RKO (cell line): ENCODE results near the gene CCDC8.
A peak's percentile ranks its signal among the peaks of the same experiment; 100 is the strongest.
"Not testable (repeated sequence)": the region's sequence is repeated elsewhere in the genome, so short reads cannot be mapped to it uniquely, and the experiment has no call there.

Experiments used
- DNase-seq: peaks from one replicate; pipeline ENCODE4 v3.0.0-alpha.2; 2016; ENCODE audit warnings: low spot score

Gene CCDC8

DNA sequence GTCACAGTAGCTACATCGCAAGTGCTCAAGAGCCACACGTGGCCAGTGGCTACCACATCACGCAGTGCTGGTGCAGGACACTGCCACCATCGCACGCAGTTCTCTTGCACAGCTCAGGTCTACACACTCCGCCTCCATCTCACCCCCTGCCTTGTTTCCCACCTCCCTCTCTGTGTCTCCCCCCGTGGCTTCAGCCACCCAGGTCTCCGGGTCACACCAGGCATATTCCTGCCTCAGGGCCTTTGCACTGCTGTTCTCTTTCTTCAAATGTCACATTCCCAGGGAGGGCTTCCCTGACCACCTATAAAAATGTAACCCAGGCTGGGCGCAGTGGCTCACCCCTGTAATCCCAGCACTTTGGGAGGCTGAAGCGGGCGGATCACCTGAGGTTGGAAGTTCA is 10.6 kb downstream of the CCDC8 start:
- DNase-seq, result no peak

DNA sequence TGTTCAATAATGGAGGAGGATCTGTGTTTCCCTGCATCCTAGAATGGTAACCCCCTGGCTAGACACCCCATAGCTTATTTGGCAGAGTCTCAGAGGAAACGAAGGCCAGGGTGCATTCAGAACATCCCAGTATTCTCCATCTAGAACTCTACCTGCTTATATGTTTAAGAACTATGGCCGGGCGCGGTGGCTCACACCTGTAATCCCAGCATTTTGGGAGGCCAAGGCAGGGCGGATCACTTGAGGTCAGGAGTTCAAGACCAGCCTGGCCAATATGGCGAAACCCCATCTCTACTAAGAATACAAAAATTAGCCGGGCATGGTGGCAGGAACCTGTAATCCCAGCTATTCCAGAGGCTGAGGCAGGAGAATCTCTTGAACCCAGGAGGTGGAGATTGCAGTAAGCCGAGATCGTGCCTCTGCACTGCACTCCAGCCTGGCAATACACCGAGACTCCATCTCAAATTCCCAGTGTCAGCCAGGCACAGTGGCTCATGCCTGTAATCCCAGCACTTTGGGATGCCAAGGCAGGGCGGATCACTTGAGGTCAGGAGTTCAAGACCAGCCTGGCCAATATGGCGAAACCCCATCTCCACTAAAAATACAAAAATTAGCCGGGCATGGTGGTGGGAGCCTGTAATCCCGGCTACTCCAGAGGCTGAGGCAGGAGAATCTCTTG is 15.4 kb downstream of the CCDC8 start:
- not testable (repeated sequence) for DNase-seq

GRCh38 chr19:46394402-46394797 is 19.0 kb downstream of the CCDC8 start:
- DNase-seq, result peak; percentile 47

- no peak for DNase-seq
Measured at GRCh38 chr19:46393456-46394401, 19.6 kb downstream of the CCDC8 start.

GRCh38 chr19:46392837-46393236 is 20.5 kb downstream of the CCDC8 start:
- no peak for DNase-seq

GRCh38 chr19:46392252-46392801 is 21.0 kb downstream of the CCDC8 start:
- no peak for DNase-seq

DNA sequence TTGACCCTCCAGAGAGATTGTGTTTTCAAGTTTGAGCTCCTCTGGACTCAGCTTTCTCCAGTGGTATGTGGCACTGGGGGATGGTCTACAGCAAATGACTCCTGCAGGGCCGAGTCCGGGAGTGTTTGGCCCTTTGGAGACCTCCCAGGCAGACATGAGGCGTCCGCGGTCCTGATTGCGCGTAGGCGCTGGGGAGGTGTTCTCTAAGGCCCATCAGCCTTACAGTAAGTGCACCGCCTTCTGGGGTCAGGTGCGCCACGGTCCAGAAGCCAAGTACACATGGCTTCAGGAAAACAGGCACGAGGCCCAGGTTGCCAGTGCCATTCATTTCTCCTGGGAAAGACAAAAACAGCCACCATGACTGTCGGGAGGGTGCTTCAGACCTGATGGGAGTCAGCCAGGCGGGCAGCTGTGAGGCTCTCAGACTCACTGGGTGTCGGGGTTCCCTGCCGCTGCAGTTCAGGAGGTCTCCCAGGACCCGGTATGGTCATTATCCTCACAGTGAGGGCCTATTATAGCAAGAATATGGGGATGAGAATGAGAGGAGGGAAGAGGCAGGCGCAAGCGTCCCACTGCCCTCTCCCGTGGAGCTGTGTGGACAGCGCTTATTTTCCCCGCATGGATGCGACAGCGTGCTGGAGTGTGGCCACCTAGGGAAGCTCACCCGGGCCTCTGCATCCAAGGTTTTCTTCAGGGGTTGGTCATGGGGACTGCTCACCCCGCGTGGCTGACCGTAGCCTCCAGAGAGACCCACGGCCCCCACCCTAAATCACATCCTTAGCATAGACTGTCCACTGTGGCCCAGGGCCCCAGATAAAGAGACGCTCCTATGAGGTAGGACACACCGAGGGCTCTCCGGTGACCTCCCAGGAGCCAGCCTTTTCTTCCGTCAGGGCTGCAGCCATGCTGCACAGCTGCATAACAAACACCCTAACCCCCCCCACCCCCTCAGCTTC is 21.8 kb downstream of the CCDC8 start:
- no peak for DNase-seq

GRCh38 chr19:46390866-46391265 is 22.5 kb downstream of the CCDC8 start:
- DNase-seq, result no peak

- no peak for DNase-seq
Measured at GRCh38 chr19:46390121-46390858, 23.1 kb downstream of the CCDC8 start.

GRCh38 chr19:46388311-46389095 is 24.9 kb downstream of the CCDC8 start:
- no peak for DNase-seq

GRCh38 chr19:46387713-46388130 is 25.6 kb downstream of the CCDC8 start:
- no peak for DNase-seq

GRCh38 chr19:46386996-46387712 is 26.2 kb downstream of the CCDC8 start:
- DNase-seq, result no peak

GRCh38 chr19:46386151-46386550 is 27.2 kb downstream of the CCDC8 start:
- no peak for DNase-seq

- no peak for DNase-seq
Measured at GRCh38 chr19:46385636-46386035, 27.7 kb downstream of the CCDC8 start.

DNA sequence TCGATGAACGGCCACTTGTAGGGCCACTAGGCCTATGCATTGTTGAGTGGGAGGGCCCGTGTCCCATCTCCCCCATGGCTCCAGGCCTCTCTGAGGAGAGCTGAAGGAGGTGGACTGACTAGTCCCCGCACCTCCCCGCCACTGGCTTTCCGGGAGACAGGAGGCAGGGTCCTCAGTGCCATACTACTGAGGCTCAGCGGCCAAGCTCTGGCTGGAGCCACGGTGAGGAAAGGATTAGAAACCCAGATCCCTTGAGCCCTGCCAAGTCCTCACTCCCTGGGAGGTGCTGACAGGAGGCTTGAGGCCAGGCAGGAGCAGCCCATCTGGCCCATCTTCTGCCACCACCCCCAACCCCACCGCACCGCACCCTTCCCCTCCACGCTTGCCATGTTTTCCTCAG is 29.0 kb downstream of the CCDC8 start:
- no peak for DNase-seq

GRCh38 chr19:46383846-46384245 is 29.5 kb downstream of the CCDC8 start:
- DNase-seq, result no peak

GRCh38 chr19:46383171-46383815 is 30.1 kb downstream of the CCDC8 start:
- DNase-seq, result no peak

DNA sequence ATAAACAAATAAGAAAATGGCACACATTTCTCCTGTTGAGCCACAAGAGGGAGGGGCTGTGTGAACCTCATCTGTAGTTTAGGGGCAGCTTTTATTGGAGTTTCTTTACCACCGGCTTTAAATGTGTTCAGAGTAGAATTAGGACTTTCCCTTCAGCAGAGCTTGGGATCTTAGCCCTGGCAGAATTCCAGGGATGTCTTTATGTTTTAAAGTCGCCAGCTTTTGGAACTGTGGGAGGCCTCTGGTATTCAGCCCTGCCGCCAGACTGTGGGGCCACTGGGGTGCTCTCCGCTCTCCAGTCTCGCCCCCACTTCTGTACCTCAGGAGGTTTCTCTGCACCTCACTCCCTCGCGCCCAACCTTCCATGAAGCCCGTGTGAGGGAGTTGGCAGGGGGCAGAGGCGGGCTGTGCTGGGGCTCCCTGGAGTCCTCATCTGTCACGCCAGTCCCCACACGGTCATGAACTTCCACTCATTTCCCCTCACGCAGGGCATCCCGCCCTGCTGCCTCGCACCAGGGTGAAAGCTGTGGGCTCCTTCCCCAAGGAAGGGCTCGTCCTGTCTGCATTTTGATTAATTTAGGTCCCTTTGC is 31.5 kb downstream of the CCDC8 start:
- no peak for DNase-seq

GRCh38 chr19:46381346-46381745 is 32.0 kb downstream of the CCDC8 start:
- DNase-seq, result no peak
